D721Med (cell line): ENCODE results near the gene HOXD12.

ENCODE experiments used
- DNase-seq: peaks from one replicate; pipeline ENCODE4 v3.0.0; 2011; ENCODE audit warnings: low spot score; ENCODE audit not compliant: insufficient read length
- FAIRE-seq: peaks from 2 replicates; lab custom pipeline; 2011; peaks lifted over from hg19 to GRCh38; lab: Jason Lieb, UNC
- TF ChIP-seq, protein P1 (sequence below): IDR thresholded peaks from 2 replicates; pipeline ENCODE4 v1.5.1; 2012; ENCODE audit warnings: mild to moderate bottlenecking, control low read depth; ENCODE audit not compliant: insufficient read depth; ENCODE audit errors: missing control alignments

HOXD12 gene

DNA sequence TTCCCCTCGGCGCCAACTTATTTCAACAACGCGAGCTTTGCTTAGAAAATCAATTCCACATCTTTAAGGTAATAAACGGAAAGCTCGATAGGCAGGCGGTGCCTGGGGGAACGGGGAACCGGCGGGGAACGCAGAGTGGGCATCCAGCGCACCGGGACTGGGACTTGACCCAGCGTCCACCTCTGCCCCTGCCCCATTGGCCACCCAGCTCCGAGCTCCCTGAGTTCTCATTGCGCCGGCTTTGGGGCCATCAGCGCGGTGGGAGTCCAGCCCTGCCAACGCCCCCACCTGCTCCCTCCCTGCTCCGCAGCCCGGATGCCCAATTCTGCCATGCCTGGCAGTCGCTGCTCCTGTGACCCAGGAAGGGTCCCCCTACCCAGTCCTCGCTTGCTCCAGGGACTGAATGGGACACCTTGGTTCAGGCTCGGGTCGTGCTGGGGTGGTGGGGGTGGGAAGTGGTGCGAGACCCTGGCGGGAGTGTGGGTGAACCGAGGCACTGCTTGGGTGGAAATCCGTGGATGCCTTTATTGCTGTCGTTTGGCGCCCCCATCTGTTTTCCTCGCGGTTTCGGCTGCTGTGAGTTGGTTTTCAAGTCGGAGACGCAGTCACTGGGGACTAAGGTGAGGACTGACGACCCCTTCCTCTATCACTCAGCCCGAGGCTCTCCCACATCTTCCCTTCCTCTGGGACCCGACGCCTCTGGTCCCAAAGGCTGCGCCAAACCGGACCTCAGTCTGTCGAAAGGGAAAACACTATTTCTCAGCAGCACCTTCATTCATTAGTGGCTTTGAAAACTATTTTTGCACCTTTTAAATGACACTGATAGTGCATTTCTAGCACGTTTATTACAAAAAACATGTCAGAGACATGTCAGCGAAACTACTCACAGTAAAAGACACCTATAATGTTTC, 13.5 kb upstream of the HOXD12 start:
- DNase-seq (no peak), FAIRE-seq (no peak)

GRCh38 chr2:176087330-176088047, 12.1 kb upstream of the HOXD12 start:
- FAIRE-seq (no peak), DNase-seq (no peak)
- TF ChIP-seq, protein P1, sequence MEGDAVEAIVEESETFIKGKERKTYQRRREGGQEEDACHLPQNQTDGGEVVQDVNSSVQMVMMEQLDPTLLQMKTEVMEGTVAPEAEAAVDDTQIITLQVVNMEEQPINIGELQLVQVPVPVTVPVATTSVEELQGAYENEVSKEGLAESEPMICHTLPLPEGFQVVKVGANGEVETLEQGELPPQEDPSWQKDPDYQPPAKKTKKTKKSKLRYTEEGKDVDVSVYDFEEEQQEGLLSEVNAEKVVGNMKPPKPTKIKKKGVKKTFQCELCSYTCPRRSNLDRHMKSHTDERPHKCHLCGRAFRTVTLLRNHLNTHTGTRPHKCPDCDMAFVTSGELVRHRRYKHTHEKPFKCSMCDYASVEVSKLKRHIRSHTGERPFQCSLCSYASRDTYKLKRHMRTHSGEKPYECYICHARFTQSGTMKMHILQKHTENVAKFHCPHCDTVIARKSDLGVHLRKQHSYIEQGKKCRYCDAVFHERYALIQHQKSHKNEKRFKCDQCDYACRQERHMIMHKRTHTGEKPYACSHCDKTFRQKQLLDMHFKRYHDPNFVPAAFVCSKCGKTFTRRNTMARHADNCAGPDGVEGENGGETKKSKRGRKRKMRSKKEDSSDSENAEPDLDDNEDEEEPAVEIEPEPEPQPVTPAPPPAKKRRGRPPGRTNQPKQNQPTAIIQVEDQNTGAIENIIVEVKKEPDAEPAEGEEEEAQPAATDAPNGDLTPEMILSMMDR, result no peak

More for the DNA sequence above, 13.5 kb upstream of the HOXD12 start:
- TF ChIP-seq, protein P1, result peak; percentile 60

GRCh38 chr2:176088048-176088936, 11.3 kb upstream of the HOXD12 start:
- DNase-seq, result no peak

GRCh38 chr2:176088937-176089842, 10.4 kb upstream of the HOXD12 start:
- no peak for DNase-seq
- TF ChIP-seq, protein P1, result no peak
- FAIRE-seq, result no peak

More at GRCh38 chr2:176088048-176088936, 11.3 kb upstream of the HOXD12 start:
- TF ChIP-seq, protein P1, result peak; percentile 56
- no peak for FAIRE-seq

- no peak for DNase-seq
- TF ChIP-seq, protein P1, result no peak
- FAIRE-seq, result no peak
These were observed 9.7 kb upstream of the HOXD12 start for GRCh38 chr2:176089843-176090395.
